ENCODE results near the gene TOX2.

The TOX2 gene

DNA sequence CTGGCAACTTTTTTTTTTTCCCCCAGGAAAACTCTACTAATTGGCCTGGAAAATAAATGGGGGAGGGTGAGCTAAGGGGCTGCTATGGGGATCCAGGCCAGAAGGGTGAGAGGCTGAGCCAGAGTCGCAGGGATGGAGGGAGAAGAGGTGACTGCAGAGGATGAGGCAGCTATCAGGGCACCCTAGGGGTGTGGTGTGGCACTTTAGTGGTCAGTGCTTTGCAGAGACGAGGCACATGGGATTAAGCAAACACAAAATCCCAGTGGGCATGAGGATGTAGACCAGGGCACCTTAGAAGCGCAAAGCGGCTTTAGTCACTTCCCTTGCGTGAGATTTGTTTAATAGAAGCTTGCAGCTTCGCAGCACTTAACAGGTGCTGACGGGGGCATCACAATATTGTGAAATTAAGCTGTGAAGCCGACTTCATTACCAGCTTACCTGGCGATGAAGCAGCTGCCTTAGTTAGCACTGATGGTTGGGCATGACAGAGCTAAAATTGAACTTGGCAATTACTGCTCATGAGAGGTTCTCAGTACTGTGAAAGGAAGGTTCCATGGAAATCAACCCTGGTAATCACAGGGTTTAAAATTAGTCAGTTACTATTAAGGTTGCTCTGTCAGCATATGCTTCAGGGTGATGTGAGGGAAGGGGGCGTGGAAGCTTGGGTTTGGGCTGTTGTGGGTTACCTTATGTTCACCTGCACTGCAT is 26.0 kb downstream of the TOX2 start:
- no peak for DNase-seq (ENCODE audit: low read depth)

- no peak for DNase-seq (ENCODE audit: low read depth)
These were observed 27.0 kb downstream of the TOX2 start for GRCh38 chr20:43941476-43942200.

DNA sequence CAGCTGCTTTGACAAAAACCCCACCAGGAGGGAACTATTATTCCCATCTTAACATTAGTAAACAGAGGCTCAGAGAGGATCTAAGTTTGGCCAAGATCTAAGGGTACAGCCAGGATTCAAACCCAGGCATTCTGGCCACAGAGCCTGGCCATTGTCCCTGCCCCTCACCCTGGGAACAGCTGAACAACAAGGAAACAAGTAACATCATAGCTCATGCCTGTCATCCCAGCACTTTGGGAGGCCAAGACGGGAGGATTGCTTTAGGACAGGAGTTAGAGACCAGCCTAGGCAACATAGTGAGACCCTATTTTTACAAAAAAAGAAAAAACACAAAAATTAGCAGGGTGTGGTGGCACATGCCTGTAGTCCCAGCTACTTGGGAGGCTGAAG is 27.5 kb downstream of the TOX2 start:
- no peak for DNase-seq (ENCODE audit: low read depth)

GRCh38 chr20:43942667-43943285 is 28.1 kb downstream of the TOX2 start:
- peak; percentile 54 for DNase-seq (ENCODE audit: low read depth)

- DNase-seq (ENCODE audit: low read depth), result no peak
These were observed 29.1 kb downstream of the TOX2 start for GRCh38 chr20:43943725-43944124.

- no peak for DNase-seq (ENCODE audit: low read depth)
These were observed 30.1 kb downstream of the TOX2 start for GRCh38 chr20:43944653-43945235.

GRCh38 chr20:43945391-43946205 is 30.9 kb downstream of the TOX2 start:
- DNase-seq (ENCODE audit: low read depth), result no peak

- no peak for DNase-seq (ENCODE audit: low read depth)
These were observed 31.5 kb downstream of the TOX2 start for GRCh38 chr20:43946206-43946491.

- no peak for DNase-seq (ENCODE audit: low read depth)
These were observed 32.1 kb downstream of the TOX2 start for GRCh38 chr20:43946659-43947315.

GRCh38 chr20:43947316-43947710 is 32.7 kb downstream of the TOX2 start:
- no peak for DNase-seq (ENCODE audit: low read depth)

- no peak for DNase-seq (ENCODE audit: low read depth)
These were observed 33.8 kb downstream of the TOX2 start for GRCh38 chr20:43948455-43948854.

DNA sequence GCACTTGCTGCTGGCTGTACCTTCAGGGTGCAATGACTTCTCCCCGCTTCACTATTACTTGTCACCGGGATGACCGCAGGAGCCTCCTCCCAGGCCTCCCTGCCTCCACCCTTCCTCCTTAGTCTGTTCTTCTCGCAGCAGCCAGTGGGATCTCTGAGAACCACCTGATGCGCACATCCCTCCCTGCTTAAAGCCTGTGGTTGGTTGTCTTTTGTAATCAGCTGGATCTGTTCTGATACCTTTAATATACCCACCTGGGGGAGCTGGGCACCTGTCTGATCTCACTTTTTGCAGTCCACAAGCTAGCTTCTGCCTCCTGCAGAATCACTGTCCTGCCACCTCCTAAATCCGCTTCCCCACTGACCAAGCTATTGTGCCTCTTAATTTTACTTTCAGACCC is 34.6 kb downstream of the TOX2 start:
- no peak for DNase-seq (ENCODE audit: low read depth)

GRCh38 chr20:43949741-43950618 is 35.3 kb downstream of the TOX2 start:
- no peak for DNase-seq (ENCODE audit: low read depth)

DNA sequence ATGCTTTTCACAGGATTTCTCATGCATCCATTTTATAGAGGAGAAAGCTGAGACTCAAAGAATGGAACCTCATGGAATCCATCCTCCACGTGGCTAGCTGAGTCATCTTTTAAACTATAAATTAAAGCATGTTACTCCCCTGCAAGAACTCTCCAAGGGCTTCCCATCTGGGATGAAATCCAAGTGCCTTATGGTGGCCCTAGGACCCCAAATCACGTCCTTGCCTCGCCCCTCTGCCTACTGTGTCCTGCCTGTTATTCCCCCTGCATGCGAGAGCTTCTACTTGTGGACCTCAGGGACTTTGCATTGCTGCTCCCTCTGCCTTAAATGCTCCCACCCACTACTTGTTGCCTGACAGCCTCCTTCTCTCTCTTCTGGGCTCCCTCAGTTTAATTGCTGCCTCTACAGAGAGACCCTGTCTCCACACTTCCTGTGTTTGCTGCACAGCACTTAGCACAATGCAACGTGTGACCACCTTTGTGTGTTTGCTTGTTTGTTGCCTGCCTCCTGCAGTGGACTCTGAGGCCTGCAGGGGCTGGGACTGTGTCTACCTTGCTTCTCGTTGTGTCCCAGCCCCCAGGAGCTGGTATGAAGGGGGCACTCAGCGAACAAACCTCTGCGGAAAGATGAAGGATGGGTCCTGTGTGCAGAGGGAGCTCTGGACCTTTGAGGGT is 39.4 kb downstream of the TOX2 start:
- no peak for DNase-seq (ENCODE audit: low read depth)

DNA sequence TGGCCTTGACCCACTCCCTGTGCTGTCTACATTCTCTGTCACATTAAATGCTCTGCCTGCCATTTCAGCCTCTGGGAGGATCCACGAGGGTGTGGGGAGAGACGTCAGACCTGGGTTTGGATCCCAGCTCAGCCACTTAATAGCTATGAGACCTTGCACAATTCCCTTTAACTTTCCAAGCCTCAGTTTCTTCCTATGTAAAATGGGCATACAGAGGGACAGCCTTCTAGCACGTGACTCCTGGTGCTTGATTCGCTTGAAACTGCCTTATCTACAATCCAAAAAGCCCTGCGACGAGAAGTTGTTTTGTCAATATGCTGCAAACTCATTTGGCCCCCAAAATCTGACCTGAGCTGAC is 40.0 kb downstream of the TOX2 start:
- no peak for DNase-seq (ENCODE audit: low read depth)

DNA sequence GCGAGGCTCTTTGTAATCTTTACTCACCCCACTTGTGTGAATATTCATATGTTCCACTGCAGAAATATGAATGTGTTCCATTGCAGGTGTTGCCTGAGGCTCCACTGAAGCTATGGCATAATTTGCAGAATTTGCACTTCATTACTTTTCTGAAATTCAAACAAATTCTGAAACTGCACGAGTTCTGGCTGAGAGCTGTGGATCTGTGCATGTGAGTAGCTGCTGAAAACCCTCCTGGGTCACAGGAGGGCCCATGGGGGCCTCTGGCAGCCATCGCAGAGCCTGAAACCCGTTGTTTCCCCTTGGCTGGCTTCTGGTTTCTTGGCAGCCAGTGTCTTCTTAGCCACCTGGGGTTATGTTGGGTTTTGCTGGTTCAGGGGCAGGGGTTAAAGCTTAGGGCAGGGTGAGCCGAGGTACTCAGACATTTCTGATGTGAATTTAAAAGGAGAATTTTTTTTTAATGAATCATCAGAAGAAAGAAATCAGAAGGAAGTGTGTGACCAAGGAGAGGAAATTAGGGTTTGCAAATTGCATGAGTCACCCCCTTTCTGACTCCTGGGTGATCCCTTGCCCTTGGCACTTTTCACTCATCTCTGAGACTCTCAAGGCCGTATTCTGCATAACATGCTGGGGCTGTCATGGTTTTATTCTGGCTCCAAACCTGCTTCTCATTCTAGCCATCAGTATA is 40.6 kb downstream of the TOX2 start:
- peak; percentile 93 for DNase-seq (ENCODE audit: low read depth)

GRCh38 chr20:43955750-43956191 is 41.1 kb downstream of the TOX2 start:
- DNase-seq (ENCODE audit: low read depth), result no peak

DNA sequence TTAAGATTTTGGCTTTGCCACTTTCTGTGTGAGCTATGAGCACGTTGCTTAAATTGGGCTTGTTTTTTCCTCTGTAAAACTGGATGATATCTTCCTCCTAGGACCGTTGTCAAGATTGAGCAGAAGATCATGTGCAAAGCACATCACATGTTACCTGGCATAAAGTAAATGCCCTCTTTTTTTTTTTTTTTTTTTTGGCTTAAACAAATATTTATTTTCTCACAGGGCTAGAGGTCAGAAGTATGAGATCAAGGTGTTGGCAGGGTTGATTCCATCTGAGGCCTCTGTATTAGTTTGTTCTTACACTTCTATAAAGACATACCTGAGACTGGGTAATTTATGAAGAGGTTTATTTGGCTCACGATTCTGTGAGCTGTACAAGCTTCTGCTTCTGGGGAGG is 42.7 kb downstream of the TOX2 start:
- DNase-seq (ENCODE audit: low read depth), result no peak

- no peak for DNase-seq (ENCODE audit: low read depth)
These were observed 44.0 kb downstream of the TOX2 start for GRCh38 chr20:43958626-43959025.
